ENCODE measurements around the gene GRM7.

The GRM7 gene

DNA sequence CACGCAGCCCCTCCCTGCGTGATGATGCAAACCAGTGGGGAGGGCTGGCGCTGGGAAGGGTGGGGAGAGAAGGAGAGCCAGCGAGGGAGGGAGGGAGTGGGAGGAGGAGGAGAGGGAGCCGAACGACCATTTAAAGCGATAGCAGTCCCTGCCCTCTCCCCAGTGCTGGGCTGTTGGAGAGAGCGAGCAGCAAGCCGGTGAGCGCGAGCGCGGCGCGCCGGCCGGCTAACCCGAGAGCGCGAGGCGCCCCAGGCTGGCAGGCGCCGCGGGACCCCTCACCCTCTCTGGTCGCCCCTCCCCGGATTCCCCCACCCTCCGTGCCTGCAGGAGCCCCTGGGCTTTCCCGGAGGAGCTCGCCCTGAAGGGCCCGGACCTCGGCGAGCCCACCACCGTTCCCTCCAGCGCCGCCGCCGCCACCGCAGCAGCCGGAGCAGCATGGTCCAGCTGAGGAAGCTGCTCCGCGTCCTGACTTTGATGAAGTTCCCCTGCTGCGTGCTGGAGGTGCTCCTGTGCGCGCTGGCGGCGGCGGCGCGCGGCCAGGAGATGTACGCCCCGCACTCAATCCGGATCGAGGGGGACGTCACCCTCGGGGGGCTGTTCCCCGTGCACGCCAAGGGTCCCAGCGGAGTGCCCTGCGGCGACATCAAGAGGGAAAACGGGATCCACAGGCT lies at the start of gene GRM7:
GRM7 (plus strand) TSS at position 162 of the 671 bp plus-strand sequence.
- H3K27ac ChIP-seq (ENCODE audit: low read depth, low read length), result no peak within 1 kb of the TSS

DNA sequence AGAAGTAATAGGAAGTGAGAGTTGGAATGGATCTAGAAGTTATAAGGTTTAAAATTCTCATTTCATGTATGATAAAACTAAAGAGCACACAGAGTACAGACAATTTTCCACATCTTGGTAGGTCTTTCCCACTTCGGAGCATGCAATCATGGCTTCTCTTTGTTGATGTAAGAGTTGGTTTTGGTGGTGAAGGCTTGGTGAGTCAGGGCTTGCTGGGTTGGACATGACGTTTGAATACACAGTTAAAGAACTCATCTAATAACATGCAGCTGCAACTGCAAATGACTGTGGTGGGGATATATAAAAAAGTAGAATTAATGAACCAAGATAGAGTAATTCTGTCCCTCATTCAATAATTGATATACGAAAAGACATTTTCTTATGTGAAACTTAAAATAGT lies 39.5 kb upstream of the GRM7 start:
- no peak overlapping the region for H3K9ac ChIP-seq (ENCODE audit: low read length)
- H3K4me1 ChIP-seq (ENCODE audit: control insufficient read depth, insufficient read depth, low read length), result no peaks in the 10 kb centered on the region
- no peaks in the 10 kb centered on the region for H3K27me3 ChIP-seq (ENCODE audit: control insufficient read depth, insufficient read depth, low read length)
- H3K4me3 ChIP-seq (ENCODE audit: low read depth, low read length), result no peak overlapping the region
- H3K27ac ChIP-seq (ENCODE audit: low read depth, low read length), result no peak overlapping the region
- no peaks in the 10 kb centered on the region for H3K9me3 ChIP-seq (ENCODE audit: control insufficient read depth, insufficient read depth, low read depth, low read length)
- H3K36me3 ChIP-seq (ENCODE audit: control insufficient read depth, insufficient read depth, low read length), result no peaks in the 10 kb centered on the region

More for the DNA sequence above, at the start of gene GRM7:
- H3K4me1 ChIP-seq (ENCODE audit: control insufficient read depth, insufficient read depth, low read length), result peaks cover 10% of the 10 kb centered on the region
- H3K4me3 ChIP-seq (ENCODE audit: low read depth, low read length), result peak within 1 kb of the TSS; percentile 70
- H3K27me3 ChIP-seq (ENCODE audit: control insufficient read depth, insufficient read depth, low read length), result peaks cover 98% of the 10 kb centered on the region
- H3K9me3 ChIP-seq (ENCODE audit: control insufficient read depth, insufficient read depth, low read depth, low read length), result no peaks in the 10 kb centered on the region
- no peaks in the 10 kb centered on the region for H3K36me3 ChIP-seq (ENCODE audit: control insufficient read depth, insufficient read depth, low read length)
- H3K9ac ChIP-seq (ENCODE audit: low read length), result no peak within 1 kb of the TSS

DNA sequence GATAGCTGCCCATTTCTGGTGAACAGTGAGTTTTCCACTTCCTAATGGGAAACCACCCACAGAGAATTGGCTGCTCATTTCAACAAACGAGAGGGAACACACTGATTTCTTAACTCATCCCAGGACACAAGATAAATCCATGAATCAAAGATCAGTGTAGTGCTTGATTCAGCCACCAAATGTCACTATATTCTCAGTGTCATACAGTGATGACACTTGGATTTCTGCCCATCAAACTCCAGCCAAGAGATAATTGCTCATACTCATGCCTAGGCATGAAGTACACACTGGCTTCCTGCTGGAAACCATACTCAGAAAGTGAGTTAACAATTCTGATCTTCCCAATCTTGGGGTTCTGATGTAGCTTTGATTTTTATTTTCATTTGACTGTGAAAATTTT lies 35.4 kb upstream of the GRM7 start:
- Histone ChIP-seq H3K9ac (ENCODE audit: low read length) (no peak overlapping the region), H3K36me3 (ENCODE audit: control insufficient read depth, insufficient read depth, low read length) (no peaks in the 10 kb centered on the region), H3K27ac (ENCODE audit: low read depth, low read length) (no peak overlapping the region), H3K4me3 (ENCODE audit: low read depth, low read length) (no peak overlapping the region), H3K4me1 (ENCODE audit: control insufficient read depth, insufficient read depth, low read length) (no peaks in the 10 kb centered on the region), H3K27me3 (ENCODE audit: control insufficient read depth, insufficient read depth, low read length) (no peaks in the 10 kb centered on the region), H3K9me3 (ENCODE audit: control insufficient read depth, insufficient read depth, low read depth, low read length) (no peaks in the 10 kb centered on the region)

DNA sequence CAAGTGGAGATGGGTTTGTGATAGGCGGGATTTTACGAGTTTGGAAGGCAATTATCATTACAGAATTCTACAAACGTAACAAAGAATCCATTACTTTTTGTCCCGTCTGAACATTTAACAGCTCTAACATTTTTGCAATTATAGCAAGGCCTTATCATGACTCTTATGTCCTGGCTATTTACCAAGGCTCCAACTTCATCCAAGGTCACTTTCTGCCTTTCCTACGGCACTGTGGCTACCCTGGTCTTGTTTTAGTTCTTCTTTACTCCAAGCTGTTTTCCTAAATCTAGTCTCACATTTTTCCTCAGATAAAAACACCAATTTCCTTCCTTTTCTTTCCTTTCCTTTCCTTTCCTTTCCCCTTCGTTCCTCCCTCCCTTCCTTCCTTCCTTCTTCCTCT lies 33.5 kb upstream of the GRM7 start:
- H3K27ac ChIP-seq (ENCODE audit: low read depth, low read length), result no peak overlapping the region
- no peak overlapping the region for H3K9ac ChIP-seq (ENCODE audit: low read length)
- no peaks in the 10 kb centered on the region for H3K27me3 ChIP-seq (ENCODE audit: control insufficient read depth, insufficient read depth, low read length)
- no peak overlapping the region for H3K4me3 ChIP-seq (ENCODE audit: low read depth, low read length)
- H3K36me3 ChIP-seq (ENCODE audit: control insufficient read depth, insufficient read depth, low read length), result no peaks in the 10 kb centered on the region
- no peaks in the 10 kb centered on the region for H3K9me3 ChIP-seq (ENCODE audit: control insufficient read depth, insufficient read depth, low read depth, low read length)
- H3K4me1 ChIP-seq (ENCODE audit: control insufficient read depth, insufficient read depth, low read length), result no peaks in the 10 kb centered on the region

DNA sequence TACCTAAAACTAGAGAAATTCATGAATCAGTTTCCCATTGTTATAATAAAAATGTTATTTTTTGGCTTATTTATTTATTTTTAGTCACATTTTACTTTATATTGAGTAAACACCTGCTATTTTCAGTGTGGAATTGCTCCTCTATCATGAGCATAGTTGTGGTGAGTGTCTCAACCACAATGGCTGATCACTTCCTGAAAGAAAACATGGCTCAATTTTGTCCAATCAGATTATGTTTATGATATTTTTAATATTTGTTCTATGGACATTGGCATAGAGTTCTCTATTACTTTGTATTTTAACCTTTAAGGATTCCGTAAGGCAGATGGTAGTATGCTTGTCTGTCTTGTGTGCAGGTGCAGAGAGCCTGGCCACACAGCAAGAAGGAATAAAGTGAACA lies 16.2 kb upstream of the GRM7 start:
- Histone ChIP-seq H3K4me3 (ENCODE audit: low read depth, low read length) (no peak overlapping the region), H3K9me3 (ENCODE audit: control insufficient read depth, insufficient read depth, low read depth, low read length) (no peaks in the 10 kb centered on the region), H3K4me1 (ENCODE audit: control insufficient read depth, insufficient read depth, low read length) (no peaks in the 10 kb centered on the region), H3K27me3 (ENCODE audit: control insufficient read depth, insufficient read depth, low read length) (no peaks in the 10 kb centered on the region), H3K27ac (ENCODE audit: low read depth, low read length) (no peak overlapping the region), H3K36me3 (ENCODE audit: control insufficient read depth, insufficient read depth, low read length) (no peaks in the 10 kb centered on the region), H3K9ac (ENCODE audit: low read length) (no peak overlapping the region)

DNA sequence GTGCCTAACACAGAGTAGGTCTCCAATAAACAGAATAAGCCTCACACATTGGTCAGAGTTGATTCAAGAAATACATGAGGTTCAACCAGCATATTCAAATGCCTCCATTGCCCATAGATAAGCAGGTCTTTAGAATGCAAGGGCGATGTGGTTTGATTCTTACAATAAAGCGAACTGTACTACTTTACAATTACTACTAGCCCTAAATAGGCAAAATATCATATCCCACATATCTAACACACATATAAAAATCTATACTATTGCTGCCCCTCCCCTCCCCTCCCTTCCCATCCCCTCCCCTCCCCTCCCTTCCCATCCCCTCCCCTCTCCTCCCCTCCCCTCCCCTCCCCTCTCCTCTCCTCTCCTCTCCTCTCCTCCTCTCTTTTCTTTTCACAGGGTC lies 6.7 kb upstream of the GRM7 start:
- peaks cover 46% of the 10 kb centered on the region for H3K27me3 ChIP-seq (ENCODE audit: control insufficient read depth, insufficient read depth, low read length)
- no peaks in the 10 kb centered on the region for H3K9me3 ChIP-seq (ENCODE audit: control insufficient read depth, insufficient read depth, low read depth, low read length)

DNA sequence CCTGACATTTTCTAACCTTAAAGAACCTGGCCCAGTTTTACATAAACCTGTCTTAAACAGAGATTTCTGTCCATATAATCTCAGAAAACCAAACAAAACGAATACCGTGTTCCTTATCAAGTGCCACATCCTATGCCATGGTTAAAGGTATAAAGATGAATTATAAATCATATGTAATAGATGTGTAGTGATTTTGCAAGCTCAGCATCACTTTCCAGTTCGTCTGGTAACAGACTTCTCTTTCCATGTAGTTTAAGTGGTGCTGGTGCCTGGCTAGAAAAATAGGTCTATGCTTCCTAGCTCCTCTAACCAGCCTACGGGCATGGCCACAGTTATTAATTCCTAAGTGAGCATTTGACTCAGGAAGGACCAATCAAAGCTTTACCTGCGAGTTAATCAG lies 3.4 kb upstream of the GRM7 start:
- Histone ChIP-seq H3K36me3 (ENCODE audit: control insufficient read depth, insufficient read depth, low read length) (no peaks in the 10 kb centered on the region), H3K9me3 (ENCODE audit: control insufficient read depth, insufficient read depth, low read depth, low read length) (no peaks in the 10 kb centered on the region), H3K27me3 (ENCODE audit: control insufficient read depth, insufficient read depth, low read length) (peaks cover 76% of the 10 kb centered on the region), H3K4me3 (ENCODE audit: low read depth, low read length) (no peak overlapping the region), H3K27ac (ENCODE audit: low read depth, low read length) (no peak overlapping the region), H3K4me1 (ENCODE audit: control insufficient read depth, insufficient read depth, low read length) (peaks cover 10% of the 10 kb centered on the region), H3K9ac (ENCODE audit: low read length) (no peak overlapping the region)

More for the DNA sequence above, 6.7 kb upstream of the GRM7 start:
- no peak overlapping the region for H3K27ac ChIP-seq (ENCODE audit: low read depth, low read length)
- no peaks in the 10 kb centered on the region for H3K36me3 ChIP-seq (ENCODE audit: control insufficient read depth, insufficient read depth, low read length)
- H3K4me3 ChIP-seq (ENCODE audit: low read depth, low read length), result no peak overlapping the region
- no peaks in the 10 kb centered on the region for H3K4me1 ChIP-seq (ENCODE audit: control insufficient read depth, insufficient read depth, low read length)
- no peak overlapping the region for H3K9ac ChIP-seq (ENCODE audit: low read length)

DNA sequence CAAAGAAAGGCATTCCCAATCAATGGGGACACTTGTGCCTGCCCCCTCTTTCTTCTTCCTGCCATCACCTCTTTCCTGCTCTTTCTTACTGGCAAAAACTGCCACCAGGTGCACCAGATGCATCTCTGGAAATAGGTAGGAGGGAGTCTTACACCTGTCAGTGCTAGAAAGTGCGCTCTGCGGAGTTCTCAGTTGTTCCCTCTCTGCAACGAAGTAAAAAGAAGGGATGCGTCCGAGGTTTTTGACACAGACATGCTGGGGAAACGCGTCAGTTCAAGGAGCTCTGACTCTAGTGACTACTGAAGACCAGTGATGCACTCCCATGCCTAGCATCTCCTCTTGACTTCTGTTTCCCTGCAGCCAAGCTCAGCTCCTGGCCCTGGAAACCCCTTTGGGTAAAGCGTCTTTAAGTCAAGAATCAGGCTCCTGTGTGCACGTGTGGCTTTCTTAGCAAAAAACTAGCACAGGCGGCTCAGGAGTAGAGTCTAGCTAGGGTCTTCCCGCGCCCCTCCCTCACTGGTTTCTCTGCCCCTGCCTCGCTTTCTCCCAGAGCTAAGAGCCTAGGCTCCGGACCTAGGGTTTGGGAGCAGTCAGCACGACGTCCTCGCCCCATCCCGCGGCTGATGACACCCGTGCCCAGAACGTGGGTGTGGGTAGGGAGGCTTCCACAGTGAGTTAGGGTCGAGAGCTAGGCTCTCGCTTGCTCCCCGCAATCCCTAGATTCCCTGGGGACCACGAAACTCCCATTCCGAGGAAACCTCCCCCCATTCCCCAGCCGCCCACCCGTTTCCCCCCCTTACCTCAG lies 564 bp upstream of the GRM7 start:
- Histone ChIP-seq H3K27ac (ENCODE audit: low read depth, low read length) (no peak overlapping the region), H3K4me3 (ENCODE audit: low read depth, low read length) (peak overlapping the region; percentile 70)

DNA sequence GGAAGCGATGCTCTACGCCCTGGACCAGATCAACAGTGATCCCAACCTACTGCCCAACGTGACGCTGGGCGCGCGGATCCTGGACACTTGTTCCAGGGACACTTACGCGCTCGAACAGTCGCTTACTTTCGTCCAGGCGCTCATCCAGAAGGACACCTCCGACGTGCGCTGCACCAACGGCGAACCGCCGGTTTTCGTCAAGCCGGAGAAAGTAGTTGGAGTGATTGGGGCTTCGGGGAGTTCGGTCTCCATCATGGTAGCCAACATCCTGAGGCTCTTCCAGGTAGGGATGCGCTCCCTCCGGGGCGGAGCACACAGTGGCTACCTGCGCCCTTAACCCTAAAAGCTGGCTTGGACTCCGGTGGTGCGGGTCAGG lies 698 bp downstream of the GRM7 start:
- Histone ChIP-seq H3K36me3 (ENCODE audit: control insufficient read depth, insufficient read depth, low read length) (no peaks in the 10 kb centered on the region), H3K9ac (ENCODE audit: low read length) (no peak overlapping the region), H3K4me1 (ENCODE audit: control insufficient read depth, insufficient read depth, low read length) (peaks cover 10% of the 10 kb centered on the region), H3K27me3 (ENCODE audit: control insufficient read depth, insufficient read depth, low read length) (peaks cover 98% of the 10 kb centered on the region), H3K9me3 (ENCODE audit: control insufficient read depth, insufficient read depth, low read depth, low read length) (no peaks in the 10 kb centered on the region), H3K27ac (ENCODE audit: low read depth, low read length) (no peak overlapping the region), H3K4me3 (ENCODE audit: low read depth, low read length) (peak overlapping the region; percentile 70)

More for the DNA sequence above, 564 bp upstream of the GRM7 start:
- Histone ChIP-seq H3K36me3 (ENCODE audit: control insufficient read depth, insufficient read depth, low read length) (no peaks in the 10 kb centered on the region), H3K4me1 (ENCODE audit: control insufficient read depth, insufficient read depth, low read length) (peaks cover 10% of the 10 kb centered on the region), H3K27me3 (ENCODE audit: control insufficient read depth, insufficient read depth, low read length) (peaks cover 98% of the 10 kb centered on the region), H3K9ac (ENCODE audit: low read length) (no peak overlapping the region), H3K9me3 (ENCODE audit: control insufficient read depth, insufficient read depth, low read depth, low read length) (no peaks in the 10 kb centered on the region)

DNA sequence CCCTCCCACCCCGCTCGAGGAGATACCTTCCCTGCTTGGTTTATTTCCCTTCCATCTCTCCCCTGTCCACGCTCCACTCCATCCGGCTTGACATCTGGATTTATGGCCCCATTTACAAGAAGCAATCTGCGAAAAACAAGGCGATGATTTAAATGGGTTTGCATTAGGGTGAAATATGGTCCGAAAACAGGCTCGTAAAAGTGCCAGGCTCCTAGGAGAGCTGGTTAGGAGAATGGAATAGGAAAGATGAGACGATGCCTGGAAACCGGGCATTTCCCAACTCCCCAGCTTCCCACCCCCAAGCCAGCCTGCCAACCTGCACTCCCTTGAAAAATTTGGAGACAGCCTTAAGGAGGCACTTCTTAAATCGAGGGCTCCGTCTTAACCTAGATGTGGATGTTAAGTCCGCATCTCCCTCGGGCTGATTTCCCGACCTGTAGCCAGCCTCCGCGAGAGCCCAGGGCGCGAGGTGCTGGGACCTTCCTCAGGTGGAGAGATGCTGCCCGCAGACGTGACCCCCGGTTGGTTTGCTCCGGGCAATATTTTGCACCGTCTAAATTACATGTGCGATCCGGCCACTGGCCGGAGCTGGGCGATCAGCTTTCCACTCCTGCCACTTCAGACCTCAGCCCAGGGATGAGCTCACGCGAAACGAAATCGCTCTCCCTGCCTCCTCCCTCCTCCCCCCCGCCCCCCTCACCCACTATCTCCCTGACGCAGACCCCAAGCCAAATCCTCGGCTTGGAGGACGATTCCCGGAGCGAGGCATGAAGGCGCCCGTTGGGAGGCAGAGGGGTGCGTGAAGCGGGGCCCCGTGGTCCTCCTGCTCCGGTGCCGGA lies 1.3 kb downstream of the GRM7 start:
- peak overlapping the region; percentile 70 for H3K4me3 ChIP-seq (ENCODE audit: low read depth, low read length)
- no peaks in the 10 kb centered on the region for H3K9me3 ChIP-seq (ENCODE audit: control insufficient read depth, insufficient read depth, low read depth, low read length)
- H3K4me1 ChIP-seq (ENCODE audit: control insufficient read depth, insufficient read depth, low read length), result peaks cover 10% of the 10 kb centered on the region
- no peak overlapping the region for H3K27ac ChIP-seq (ENCODE audit: low read depth, low read length)
- no peaks in the 10 kb centered on the region for H3K36me3 ChIP-seq (ENCODE audit: control insufficient read depth, insufficient read depth, low read length)
- H3K27me3 ChIP-seq (ENCODE audit: control insufficient read depth, insufficient read depth, low read length), result peaks cover 98% of the 10 kb centered on the region
- H3K9ac ChIP-seq (ENCODE audit: low read length), result no peak overlapping the region

DNA sequence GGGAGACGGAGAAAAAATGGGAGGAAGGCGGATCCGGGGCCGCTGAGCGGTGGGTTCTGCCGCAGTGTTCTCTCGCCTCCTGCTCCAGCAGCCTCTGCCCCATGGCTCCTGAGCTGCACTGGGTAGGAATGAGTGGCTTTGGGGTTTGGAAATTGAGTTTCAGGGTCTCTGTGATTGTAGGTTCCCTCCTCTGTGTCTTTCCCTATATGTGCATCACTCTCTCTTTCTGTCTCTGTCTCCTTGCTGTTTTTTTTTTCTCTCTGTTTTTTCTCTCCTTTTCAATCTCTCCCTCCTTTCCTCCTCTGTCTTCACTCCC lies 1.9 kb downstream of the GRM7 start:
- no peak overlapping the region for H3K27ac ChIP-seq (ENCODE audit: low read depth, low read length)
- H3K27me3 ChIP-seq (ENCODE audit: control insufficient read depth, insufficient read depth, low read length), result peaks cover 92% of the 10 kb centered on the region
- H3K4me1 ChIP-seq (ENCODE audit: control insufficient read depth, insufficient read depth, low read length), result peaks cover 10% of the 10 kb centered on the region
- no peaks in the 10 kb centered on the region for H3K9me3 ChIP-seq (ENCODE audit: control insufficient read depth, insufficient read depth, low read depth, low read length)
- no peak overlapping the region for H3K9ac ChIP-seq (ENCODE audit: low read length)
- H3K36me3 ChIP-seq (ENCODE audit: control insufficient read depth, insufficient read depth, low read length), result no peaks in the 10 kb centered on the region
- H3K4me3 ChIP-seq (ENCODE audit: low read depth, low read length), result peak overlapping the region; percentile 70
